Right cardiac atrium (tissue), 5 donors: ENCODE data around the gene CNP. TPM values are rescaled to one million over a fixed set of nuclear protein-coding genes. Genes with fewer than 3 reads are reported as not detected.

ENCODE experiments used
- ATAC-seq, 2 donors: fragments of 200-7000 bp; cut with Tn5 transposase; one replicate each; pipeline versions ENCODE4 v1.8.0 to v1.9.1; 2020; ENCODE audit warnings: moderate library complexity in 2 of 2, mild to moderate bottlenecking in 1 of 2
- DNase-seq, 3 donors: peaks; one replicate each; pipeline ENCODE4 v3.0.0-alpha.2; 2020
- H3K27ac ChIP-seq: one replicate; pipeline ENCODE4 v1.5.1; 2013; ENCODE audit warnings: mild to moderate bottlenecking, low read length, control low read depth, moderate library complexity
- H3K27me3 ChIP-seq: one replicate; pipeline ENCODE4 v1.6.1; 2013; ENCODE audit not compliant: control insufficient read depth, insufficient read depth
- H3K4me1 ChIP-seq: one replicate; pipeline ENCODE4 v1.6.1; 2013; ENCODE audit warnings: low read length; ENCODE audit not compliant: control insufficient read depth, insufficient read depth
- H3K4me3 ChIP-seq: one replicate; pipeline ENCODE4 v1.5.1; 2013; ENCODE audit warnings: low read length, control low read depth
- H3K9me3 ChIP-seq: one replicate; pipeline ENCODE4 v1.6.1; 2013; ENCODE audit warnings: low read length; ENCODE audit not compliant: control insufficient read depth
- WGBS: extraction: QIAGEN DNeasy Blood & Tissue Kit; methylation state at CpG from one replicate; pipeline ENCODE4 v1.1.7; 2013; 5-methylcytosine and 5-hydroxymethylcytosine counted together
- intact Hi-C, 4 donors: fragments of 100-400 bp; cut with DNase I; formaldehyde crosslinking; loops; one replicate each; pipeline versions ENCODE4 v1.11.0 to v1.14.0; 2022 to 2023
- polyA plus RNA-seq: library from polyadenylated mRNA; stranded (reverse); fragments of 200-250 nt; gene quantifications from one replicate; pipeline ENCODE4 v1.2.3, GENCODE V29; 2013
- total RNA-seq, 4 donors: library from RNA; stranded (reverse); fragmentation: NEBNext Ultra II Directional; extraction: Animal tissue kit (Norgen Biotek cat#: 25700); gene quantifications; one replicate each; pipeline ENCODE4 v1.2.1, GENCODE V29; 2021
- donor health status: healthy with polysubstance abuse.
- donor health status: DM: no; HTN: yes; CAD: no.
- donor health status: DM: no; HTN: no; CAD: no.
- donor health status: DM: no; HTN: yes; CAD: no; lungs with severe emphysema.
- donor health status: DM: yes; HTN: yes; CAD: no.

Gene CNP
- total and polyA plus RNA-seq, 5 donors = 32.1 to 41.1 (median 38.8) TPM

GRCh38 chr17:41965694-41966462 lies 717 bp upstream of the CNP start:
- 9% methylated on average over 18 of the region's 18 CpGs for WGBS
- DNase-seq (peak; percentile 51 to 80 (median 76)), ATAC-seq (peak; percentile 43 to 44)
- H3K4me1 ChIP-seq = peaks cover 9% of the 10 kb centered on the region
- peak overlapping the region; percentile 90 for H3K4me3 ChIP-seq
- no peaks in the 10 kb centered on the region for H3K9me3 ChIP-seq
- peak overlapping the region; percentile 85 for H3K27ac ChIP-seq
- no peaks in the 10 kb centered on the region for H3K27me3 ChIP-seq
- intact Hi-C loops = loop anchor here in 3 of 4 donors (5.0 to 10.0 kb wide), 3 partner anchors 46 to 59 kb away; partner anchors contain the start of genes DNAJC7 (in 1 of the 3) and NKIRAS2 (in 1 of the 3)

GRCh38 chr17:41967141-41967920 lies 736 bp downstream of the CNP start:
- WGBS = 18% methylated on average over 39 of the region's 39 CpGs
- peak; percentile 35 to 74 (median 68) for DNase-seq
- Histone ChIP-seq H3K4me1 (peaks cover 9% of the 10 kb centered on the region), H3K4me3 (peak overlapping the region; percentile 90), H3K9me3 (no peaks in the 10 kb centered on the region), H3K27ac (peak overlapping the region; percentile 60), H3K27me3 (no peaks in the 10 kb centered on the region)
- peak; percentile 3 to 30 for ATAC-seq
- intact Hi-C loops = loop anchor here in 3 of 4 donors (5.0 to 10.0 kb wide), 3 partner anchors 45 to 57 kb away; partner anchors contain the start of genes DNAJC7 (in 1 of the 3) and NKIRAS2 (in 1 of the 3)

GRCh38 chr17:41967921-41968578 lies 1.5 kb downstream of the CNP start:
- intact Hi-C loops = loop anchor here in 3 of 4 donors (5.0 to 10.0 kb wide), 3 partner anchors 44 to 57 kb away; partner anchors contain the start of genes DNAJC7 (in 1 of the 3) and NKIRAS2 (in 1 of the 3)
- Histone ChIP-seq H3K4me1 (peaks cover 10% of the 10 kb centered on the region), H3K27me3 (no peaks in the 10 kb centered on the region), H3K27ac (no peak overlapping the region), H3K4me3 (no peak overlapping the region), H3K9me3 (no peaks in the 10 kb centered on the region)
- no peak for ATAC-seq
- WGBS = 71% methylated on average over 37 of the region's 37 CpGs
- DNase-seq = peak in 2 of 3 donors; percentile 62 to 70

- intact Hi-C loops = loop anchor here in 3 of 4 donors (5.0 to 10.0 kb wide), 3 partner anchors 44 to 56 kb away; partner anchors contain the start of genes DNAJC7 (in 1 of the 3) and NKIRAS2 (in 1 of the 3)
These were observed 2.1 kb downstream of the CNP start for GRCh38 chr17:41968676-41969075.

GRCh38 chr17:41970901-41971331 lies 4.3 kb downstream of the CNP start:
- DNase-seq (no peak), ATAC-seq (no peak)
- H3K27me3 ChIP-seq = no peaks in the 10 kb centered on the region
- no peak overlapping the region for H3K4me3 ChIP-seq
- intact Hi-C loops = no loop called here
- H3K27ac ChIP-seq = no peak overlapping the region
- WGBS = 79% methylated on average over 5 of the region's 5 CpGs
- peaks cover 7% of the 10 kb centered on the region for H3K4me1 ChIP-seq
- H3K9me3 ChIP-seq = no peaks in the 10 kb centered on the region

More at GRCh38 chr17:41968676-41969075, 2.1 kb downstream of the CNP start:
- Histone ChIP-seq H3K9me3 (no peaks in the 10 kb centered on the region), H3K4me3 (no peak overlapping the region), H3K27me3 (no peaks in the 10 kb centered on the region), H3K4me1 (peaks cover 11% of the 10 kb centered on the region), H3K27ac (no peak overlapping the region)
- no peak for DNase-seq
- WGBS = 91% methylated on average over 10 of the region's 10 CpGs
- no peak for ATAC-seq

DNA sequence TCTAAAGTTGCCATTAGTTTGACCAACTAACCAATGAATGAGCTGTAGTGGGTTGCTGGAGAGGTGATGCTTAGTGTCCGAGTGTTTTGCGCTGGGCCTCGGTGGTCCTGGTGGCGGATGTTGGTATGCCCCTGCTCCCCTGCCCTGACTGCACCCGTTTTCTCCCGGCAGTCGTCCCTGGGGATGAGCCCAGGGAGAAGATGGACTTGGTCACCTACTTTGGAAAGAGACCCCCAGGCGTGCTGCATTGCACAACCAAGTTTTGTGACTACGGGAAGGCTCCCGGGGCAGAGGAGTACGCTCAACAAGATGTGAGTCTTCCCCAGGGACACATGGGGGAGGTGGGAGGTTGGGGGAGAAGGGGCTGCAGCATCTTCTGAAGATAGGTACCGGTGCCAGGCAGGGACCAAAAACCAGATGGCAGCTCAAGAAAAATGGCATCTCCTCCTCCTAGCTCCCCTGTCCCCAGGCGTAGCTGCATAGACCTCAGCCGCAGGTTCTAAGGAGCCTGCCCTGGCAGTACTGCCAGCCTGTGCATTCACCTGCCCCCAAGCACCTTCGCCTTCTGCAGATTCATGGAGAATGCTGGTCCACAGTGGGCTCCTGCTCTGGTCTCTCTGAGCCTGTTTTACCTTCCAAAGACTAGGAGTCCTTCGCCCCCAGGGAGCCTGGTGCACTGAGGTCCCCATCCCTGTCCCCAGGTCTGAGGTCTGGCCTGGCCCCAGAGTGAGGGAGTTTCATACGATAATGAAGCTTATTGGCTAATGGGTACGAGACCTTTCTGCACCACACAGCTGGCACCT lies 5.3 kb downstream of the CNP start:
- WGBS = 83% methylated on average over 18 of the region's 18 CpGs
- intact Hi-C loops = no loop called here

DNA sequence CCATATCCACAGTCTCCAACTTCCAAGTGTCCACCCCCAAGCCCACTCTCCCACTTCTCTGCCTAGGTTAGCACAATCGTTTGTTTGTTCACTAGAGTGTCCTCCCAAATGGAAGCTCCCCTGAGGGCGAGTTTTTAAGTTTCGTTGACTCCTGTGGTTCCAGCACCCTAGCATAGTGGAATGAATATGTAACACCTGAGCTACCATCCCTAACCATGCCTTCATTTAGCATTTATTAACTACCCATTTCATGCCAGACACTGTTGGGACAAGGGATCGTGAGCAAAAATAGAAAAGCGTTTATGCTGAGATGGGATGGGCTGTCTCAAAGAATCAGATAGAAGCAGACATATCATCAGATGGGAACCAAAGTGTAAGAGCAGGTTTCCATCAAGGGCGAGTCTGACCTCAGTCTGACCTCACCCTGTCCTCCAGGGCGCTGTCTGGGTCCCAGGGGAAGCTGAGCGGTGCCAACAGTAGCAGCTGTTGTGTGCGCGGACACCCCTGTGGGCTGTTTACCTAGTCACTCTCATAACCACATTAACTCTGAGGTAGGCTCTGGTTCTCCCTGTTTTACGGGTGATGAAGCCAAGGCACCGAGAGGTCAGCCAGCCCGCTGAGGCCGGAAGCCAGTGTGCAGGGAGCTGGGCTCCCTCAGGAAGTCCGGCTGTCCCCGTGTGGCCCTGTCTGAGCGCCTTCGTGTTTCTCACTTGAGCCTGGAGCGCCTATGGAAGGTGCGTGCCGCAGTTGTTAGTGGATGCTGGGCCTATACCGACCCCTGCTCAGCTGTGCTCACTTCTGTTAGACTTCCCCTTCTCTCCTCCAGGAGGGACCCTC lies 6.2 kb downstream of the CNP start:
- Histone ChIP-seq H3K27me3 (no peaks in the 10 kb centered on the region), H3K4me3 (no peak overlapping the region), H3K4me1 (peaks cover 2% of the 10 kb centered on the region), H3K9me3 (no peaks in the 10 kb centered on the region), H3K27ac (no peak overlapping the region)
- peak; percentile 46 to 58 for ATAC-seq
- 45% methylated on average over 22 of the region's 22 CpGs for WGBS
- peak; percentile 49 to 80 (median 79) for DNase-seq
- intact Hi-C loops = no loop called here

More for the DNA sequence above, 5.3 kb downstream of the CNP start:
- no peak for DNase-seq
- no peak overlapping the region for H3K27ac ChIP-seq
- no peak overlapping the region for H3K4me3 ChIP-seq
- no peaks in the 10 kb centered on the region for H3K9me3 ChIP-seq
- H3K27me3 ChIP-seq = no peaks in the 10 kb centered on the region
- no peak for ATAC-seq
- peaks cover 7% of the 10 kb centered on the region for H3K4me1 ChIP-seq

DNA sequence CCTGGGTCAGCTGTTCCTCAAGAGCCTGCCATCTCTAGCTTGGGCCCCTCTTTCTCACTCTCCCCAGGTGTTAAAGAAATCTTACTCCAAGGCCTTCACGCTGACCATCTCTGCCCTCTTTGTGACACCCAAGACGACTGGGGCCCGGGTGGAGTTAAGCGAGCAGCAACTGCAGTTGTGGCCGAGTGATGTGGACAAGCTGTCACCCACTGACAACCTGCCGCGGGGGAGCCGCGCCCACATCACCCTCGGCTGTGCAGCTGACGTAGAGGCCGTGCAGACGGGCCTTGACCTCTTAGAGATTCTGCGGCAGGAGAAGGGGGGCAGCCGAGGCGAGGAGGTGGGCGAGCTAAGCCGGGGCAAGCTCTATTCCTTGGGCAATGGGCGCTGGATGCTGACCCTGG lies 6.8 kb downstream of the CNP start:
- ATAC-seq (no peak), DNase-seq (peak in 1 of 3 donors; percentile 70)
- intact Hi-C loops = no loop called here
- H3K27ac ChIP-seq = no peak overlapping the region
- peaks cover 2% of the 10 kb centered on the region for H3K4me1 ChIP-seq
- H3K4me3 ChIP-seq = no peak overlapping the region
- WGBS = 58% methylated on average over 19 of the region's 19 CpGs
- H3K9me3 ChIP-seq = no peaks in the 10 kb centered on the region
- H3K27me3 ChIP-seq = no peaks in the 10 kb centered on the region

- DNase-seq = no peak
- H3K27ac ChIP-seq = no peak overlapping the region
- ATAC-seq = no peak
- no peaks in the 10 kb centered on the region for H3K27me3 ChIP-seq
- H3K4me1 ChIP-seq = peaks cover 2% of the 10 kb centered on the region
- intact Hi-C loops = no loop called here
- WGBS = 87% methylated on average over 6 of the region's 6 CpGs
- H3K9me3 ChIP-seq = no peaks in the 10 kb centered on the region
- no peak overlapping the region for H3K4me3 ChIP-seq
These were observed 7.4 kb downstream of the CNP start for GRCh38 chr17:41974031-41974430.
